Natural killer cell (primary cell): ENCODE data around the gene RIPOR2. TPM values are rescaled to one million over a fixed set of nuclear protein-coding genes. Genes with fewer than 3 reads are reported as not detected.

Source experiments
- ATAC-seq, 3 donors: fragments of 150-1000 bp in 2 of 3; fragments of 200-7000 bp in 1 of 3; cut with Tn5 transposase; 1 replicate in 1 of 3; 2 replicates in 2 of 3; pipeline ENCODE4 v1.10.0; 2021; ENCODE audit warnings: mild to moderate bottlenecking in 2 of 3, moderate library complexity in 2 of 3
- DNase-seq, 2 donors: peaks; one replicate each; pipeline versions ENCODE4 v3.0.0 to v3.0.0-alpha.2; 2013 to 2021; ENCODE audit warnings: mixed read lengths in 1 of 2
- H3K27ac ChIP-seq: one replicate; pipeline ENCODE4 v1.5.1; 2013; ENCODE audit warnings: mild to moderate bottlenecking, low read length
- H3K27me3 ChIP-seq: one replicate; pipeline ENCODE4 v1.6.1; 2013; ENCODE audit warnings: low read length; ENCODE audit not compliant: control insufficient read depth, insufficient read depth
- H3K36me3 ChIP-seq: one replicate; pipeline ENCODE4 v1.6.1; 2013; ENCODE audit warnings: low read length; ENCODE audit not compliant: control insufficient read depth, insufficient read depth
- H3K4me1 ChIP-seq: one replicate; pipeline ENCODE4 v1.6.1; 2013; ENCODE audit warnings: low read length; ENCODE audit not compliant: control insufficient read depth, insufficient read depth
- H3K4me3 ChIP-seq: one replicate; pipeline ENCODE4 v1.5.1; 2013; ENCODE audit warnings: low read length
- H3K9me3 ChIP-seq: one replicate; pipeline ENCODE4 v1.6.1; 2013; ENCODE audit warnings: low read length; ENCODE audit not compliant: control insufficient read depth, insufficient read depth
- H3K27ac Mint-ChIP-seq, 2 donors: one replicate each; pipeline ENCODE4 v1.8.0; 2022; ENCODE audit warnings: mild to moderate bottlenecking in 2 of 2, mixed read lengths in 2 of 2, moderate library complexity in 1 of 2
- H3K27me3 Mint-ChIP-seq, 2 donors: one replicate each; pipeline ENCODE4 v1.8.0; 2022; ENCODE audit warnings: low read depth in 2 of 2, mixed read lengths in 2 of 2
- H3K36me3 Mint-ChIP-seq: one replicate; pipeline ENCODE4 v1.8.0; 2022; ENCODE audit warnings: mixed read lengths
- H3K4me1 Mint-ChIP-seq, 2 donors: one replicate each; pipeline ENCODE4 v1.8.0; 2022; ENCODE audit warnings: mixed read lengths in 2 of 2
- H3K4me3 Mint-ChIP-seq: one replicate; pipeline ENCODE4 v1.8.0; 2022; ENCODE audit warnings: mild to moderate bottlenecking, moderate library complexity, mixed read lengths
- H3K9me3 Mint-ChIP-seq, 2 donors: one replicate each; pipeline ENCODE4 v1.8.0; 2022; ENCODE audit warnings: mixed read lengths in 2 of 2
- CTCF ChIP-seq: fragments of 200-600 bp; IDR thresholded peaks from one replicate; pipeline ENCODE4 v1.8.0; 2022; ENCODE audit warnings: antibody characterized with exemption
- WGBS: methylation state at CpG from one replicate; pipeline ENCODE4 v1.1.7; 2013; ENCODE audit warnings: missing lambda C conversion rate; ENCODE audit not compliant: insufficient coverage; 5-methylcytosine and 5-hydroxymethylcytosine counted together
- intact Hi-C: fragments of 100-400 bp; cut with micrococcal nuclease; formaldehyde crosslinking; loops from one replicate; pipeline ENCODE4 v1.14.2; 2022
- total RNA-seq, 4 donors: library from RNA; stranded (reverse); fragments of 120-200 nt in 1 of 4; gene quantifications; one replicate each; pipeline versions ENCODE4 v1.2.3 to v1.2.4, GENCODE V29; 2013 to 2022

Gene RIPOR2
- total RNA-seq, 3 donors from 2014 or later (not counting 1 experiment from before 2014, with no cell fraction given): 234 to 312 (median 299) TPM

- no peak for TF ChIP-seq CTCF
- Mint-ChIP-seq H3K36me3 (no peaks in the 10 kb centered on the region), H3K27ac (peak overlapping the region; percentile 89 to 93), H3K4me1 (peaks cover 94 to 96% of the 10 kb centered on the region in 2 donors), H3K9me3 (peaks cover 0 to 4% of the 10 kb centered on the region in 2 donors), H3K27me3 (no peaks in the 10 kb centered on the region), H3K4me3 (peak overlapping the region; percentile 83)
- H3K9me3 ChIP-seq: no peaks in the 10 kb centered on the region
- no peaks in the 10 kb centered on the region for H3K27me3 ChIP-seq
- intact Hi-C loops: no loop called here
- peak overlapping the region; percentile 2 for H3K27ac ChIP-seq
- DNase-seq (no peak), ATAC-seq (no peak)
- H3K4me1 ChIP-seq: peaks cover 70% of the 10 kb centered on the region
- H3K4me3 ChIP-seq: no peak overlapping the region
- H3K36me3 ChIP-seq: peaks cover 47% of the 10 kb centered on the region
Measured at GRCh38 chr6:24906314-24906713, 29.4 kb downstream of the RIPOR2 start.

- peaks cover 96 to 97% of the 10 kb centered on the region in 2 donors for H3K4me1 Mint-ChIP-seq
- H3K4me3 Mint-ChIP-seq: no peak overlapping the region
- H3K36me3 Mint-ChIP-seq: no peaks in the 10 kb centered on the region
- 94% methylated on average over 1 of the region's 3 CpGs for WGBS
- H3K27ac Mint-ChIP-seq: peak overlapping the region; percentile 89 to 93
- DNase-seq (no peak), ATAC-seq (no peak)
- intact Hi-C loops: no loop called here
- Histone ChIP-seq H3K36me3 (peaks cover 47% of the 10 kb centered on the region), H3K9me3 (no peaks in the 10 kb centered on the region), H3K27me3 (no peaks in the 10 kb centered on the region), H3K27ac (peak overlapping the region; percentile 23), H3K4me3 (no peak overlapping the region), H3K4me1 (peaks cover 69% of the 10 kb centered on the region)
- no peaks in the 10 kb centered on the region for H3K27me3 Mint-ChIP-seq
- H3K9me3 Mint-ChIP-seq: peaks cover 0 to 4% of the 10 kb centered on the region in 2 donors
- TF ChIP-seq CTCF: no peak
Measured at GRCh38 chr6:24905483-24905882, 30.3 kb downstream of the RIPOR2 start.

- no peak for TF ChIP-seq CTCF
- Histone ChIP-seq H3K27me3 (no peaks in the 10 kb centered on the region), H3K9me3 (no peaks in the 10 kb centered on the region), H3K27ac (no peak overlapping the region), H3K36me3 (peaks cover 59% of the 10 kb centered on the region), H3K4me1 (peaks cover 61% of the 10 kb centered on the region), H3K4me3 (no peak overlapping the region)
- H3K27ac Mint-ChIP-seq: peak overlapping the region; percentile 89 to 93
- ATAC-seq (no peak), DNase-seq (no peak)
- H3K36me3 Mint-ChIP-seq: no peaks in the 10 kb centered on the region
- peaks cover 93 to 95% of the 10 kb centered on the region in 2 donors for H3K4me1 Mint-ChIP-seq
- no peak overlapping the region for H3K4me3 Mint-ChIP-seq
- H3K9me3 Mint-ChIP-seq: peaks cover 0 to 4% of the 10 kb centered on the region in 2 donors
- intact Hi-C loops: loop anchor here (5.0 kb wide), 1 partner anchor 34 kb away; the partner anchor contains the start of gene RIPOR2
- no peaks in the 10 kb centered on the region for H3K27me3 Mint-ChIP-seq
- 94% methylated on average over 7 of the region's 7 CpGs for WGBS
Measured at GRCh38 chr6:24903681-24904080, 32.1 kb downstream of the RIPOR2 start.

- intact Hi-C loops: loop anchor here (5.0 kb wide), 1 partner anchor 35 kb away; the partner anchor contains the start of gene RIPOR2
- Mint-ChIP-seq H3K9me3 (peaks cover 0 to 4% of the 10 kb centered on the region in 2 donors), H3K27me3 (no peaks in the 10 kb centered on the region), H3K4me1 (peaks cover 93 to 95% of the 10 kb centered on the region in 2 donors), H3K36me3 (no peaks in the 10 kb centered on the region), H3K4me3 (peak overlapping the region; percentile 58), H3K27ac (peak overlapping the region; percentile 89 to 93)
- TF ChIP-seq CTCF: no peak
- WGBS: 91% methylated on average over 1 of the region's 1 CpG
- Histone ChIP-seq H3K9me3 (no peaks in the 10 kb centered on the region), H3K4me1 (peaks cover 56% of the 10 kb centered on the region), H3K27me3 (no peaks in the 10 kb centered on the region), H3K27ac (no peak overlapping the region), H3K36me3 (peaks cover 67% of the 10 kb centered on the region), H3K4me3 (no peak overlapping the region)
- no peak for DNase-seq
- ATAC-seq: no peak
Measured at GRCh38 chr6:24902782-24903181, 33.0 kb downstream of the RIPOR2 start.
